AG08396 (cell line): ENCODE results near the gene PAX4.
"Not testable (repeated sequence)": the region's sequence is repeated elsewhere in the genome, so short reads cannot be mapped to it uniquely, and the experiment has no call there.

Experiments used
- DNase-seq: peaks from one replicate; pipeline ENCODE4 v3.0.0; 2012; ENCODE audit warnings: low spot score, mixed read lengths

Gene PAX4

DNA sequence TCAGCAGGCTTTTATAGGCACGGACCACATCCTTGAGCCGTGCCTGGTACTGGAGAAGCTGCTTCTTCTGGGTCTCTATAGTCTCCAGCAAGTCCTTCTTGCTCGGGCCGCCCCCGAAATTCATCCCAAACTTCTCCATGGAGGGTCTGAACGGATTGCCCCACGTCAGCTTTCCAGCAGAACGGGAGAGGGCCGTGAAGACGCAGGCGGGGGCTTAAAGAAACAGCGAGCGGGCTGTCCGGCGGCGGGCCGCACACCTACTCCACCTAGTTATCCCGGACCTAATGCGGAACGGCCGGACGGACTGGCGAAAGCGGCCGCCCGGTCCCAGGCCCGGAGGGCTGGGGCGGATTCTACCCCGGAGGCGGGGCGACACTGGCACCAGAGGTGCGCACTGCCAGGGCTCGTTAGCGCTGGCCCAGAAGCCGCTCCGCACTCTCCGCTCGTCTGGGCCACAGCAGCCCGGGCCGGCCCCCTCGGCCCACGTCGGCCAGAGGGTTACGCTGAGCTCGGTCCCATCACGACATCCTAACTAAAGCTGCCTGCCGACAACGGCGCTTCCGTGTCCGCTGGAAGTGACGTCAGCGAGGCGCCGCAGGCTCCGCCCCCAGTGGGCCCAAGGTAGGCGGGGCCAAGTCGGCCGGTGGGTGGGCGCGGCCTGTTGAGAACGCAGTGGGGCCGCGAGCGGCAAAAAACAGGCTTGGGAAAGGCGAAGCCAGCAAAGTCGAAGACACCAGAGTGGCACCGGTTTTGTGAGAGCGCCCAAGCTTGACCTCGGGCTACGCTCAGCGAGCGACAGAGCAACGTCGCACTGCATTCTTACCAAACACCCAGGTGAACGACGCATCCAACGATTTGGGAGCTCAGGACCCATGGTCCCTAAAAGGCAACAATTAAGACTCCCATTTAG, 32.6 kb downstream of the PAX4 start, which contains the start of gene GCC1:
TSS of gene GCC1 (minus strand) at position 553 of the 910 bp plus-strand sequence. CDS start at position 139, 414 bp downstream.
- peak; percentile 96 for DNase-seq

DNA sequence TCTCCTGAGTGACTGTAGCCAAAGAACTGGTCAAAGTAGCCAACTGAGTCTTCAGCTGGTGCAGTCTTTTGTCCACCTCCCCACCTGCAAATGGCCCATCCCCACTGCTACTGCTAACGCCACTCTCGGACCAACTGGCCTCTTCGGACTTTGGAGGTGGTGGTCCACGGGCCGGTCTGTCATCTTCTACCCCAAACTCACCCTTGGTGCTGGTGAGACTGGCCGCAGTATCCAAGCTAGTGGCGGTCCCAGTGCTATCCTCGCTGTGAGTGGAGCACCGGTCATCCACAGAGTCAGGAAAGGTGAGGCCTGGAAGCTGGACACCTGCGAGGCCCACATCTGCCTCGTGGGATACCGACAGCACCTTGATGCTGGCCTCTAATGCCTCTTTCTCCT, 33.3 kb downstream of the PAX4 start:
- no peak for DNase-seq

DNA sequence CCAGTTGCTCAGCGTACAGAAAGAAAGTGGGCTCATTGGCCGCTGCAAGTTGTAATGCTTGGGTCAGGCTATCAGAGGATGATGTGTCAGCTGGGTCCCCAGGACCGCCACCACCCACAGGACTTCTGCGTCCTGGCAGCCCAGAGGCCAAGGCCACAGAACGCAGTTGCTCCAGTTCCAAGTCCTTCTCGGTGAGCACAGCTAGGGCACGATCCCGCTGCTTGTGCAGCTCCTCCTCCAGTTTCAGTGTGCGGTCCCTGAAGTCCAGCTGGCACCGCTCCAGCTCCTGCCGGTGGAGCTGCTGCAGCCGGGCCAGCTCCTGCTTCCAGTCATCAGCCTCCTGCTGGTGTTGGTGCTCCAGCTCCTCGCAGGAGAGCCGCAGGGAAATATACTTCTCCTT, 35.6 kb downstream of the PAX4 start:
- DNase-seq = no peak

DNA sequence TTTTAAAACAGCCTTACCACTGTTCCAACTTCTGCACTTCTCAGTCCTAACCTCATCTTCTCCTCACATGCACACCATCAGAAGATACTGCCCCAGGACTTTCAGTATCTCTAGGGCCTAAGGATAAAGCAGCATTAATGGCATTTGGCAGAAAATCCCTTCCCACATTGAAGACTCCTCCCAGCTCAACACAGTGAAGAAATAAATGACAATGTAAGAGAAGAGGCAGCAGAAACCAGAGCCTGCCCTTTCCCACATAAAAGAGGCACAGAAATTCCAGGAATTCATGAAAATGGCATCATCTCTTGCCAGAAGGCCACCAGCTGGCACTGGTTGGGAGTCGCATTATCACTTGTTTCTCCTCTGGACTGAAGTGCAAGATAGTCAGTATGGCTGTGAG, 36.2 kb downstream of the PAX4 start:
- DNase-seq = no peak

DNA sequence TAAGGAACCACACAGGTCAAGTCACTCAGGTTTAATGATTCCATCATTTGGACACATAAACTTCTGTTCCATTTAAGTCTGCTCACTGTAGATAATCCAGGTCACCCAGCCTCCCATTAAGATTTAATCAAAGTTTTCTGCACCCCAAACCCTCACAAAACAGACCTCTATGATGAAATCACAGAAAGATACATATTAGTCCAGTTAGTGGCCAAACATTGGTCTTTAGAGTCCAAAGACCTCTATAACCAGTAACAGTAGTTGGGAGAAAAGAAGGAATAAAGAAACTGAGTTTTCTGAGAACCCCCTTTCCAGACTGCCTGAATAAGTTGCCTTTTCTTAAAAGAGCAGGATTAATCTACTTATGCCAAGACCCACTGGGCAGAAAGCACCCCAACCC, 37.3 kb downstream of the PAX4 start:
- no peak for DNase-seq

DNA sequence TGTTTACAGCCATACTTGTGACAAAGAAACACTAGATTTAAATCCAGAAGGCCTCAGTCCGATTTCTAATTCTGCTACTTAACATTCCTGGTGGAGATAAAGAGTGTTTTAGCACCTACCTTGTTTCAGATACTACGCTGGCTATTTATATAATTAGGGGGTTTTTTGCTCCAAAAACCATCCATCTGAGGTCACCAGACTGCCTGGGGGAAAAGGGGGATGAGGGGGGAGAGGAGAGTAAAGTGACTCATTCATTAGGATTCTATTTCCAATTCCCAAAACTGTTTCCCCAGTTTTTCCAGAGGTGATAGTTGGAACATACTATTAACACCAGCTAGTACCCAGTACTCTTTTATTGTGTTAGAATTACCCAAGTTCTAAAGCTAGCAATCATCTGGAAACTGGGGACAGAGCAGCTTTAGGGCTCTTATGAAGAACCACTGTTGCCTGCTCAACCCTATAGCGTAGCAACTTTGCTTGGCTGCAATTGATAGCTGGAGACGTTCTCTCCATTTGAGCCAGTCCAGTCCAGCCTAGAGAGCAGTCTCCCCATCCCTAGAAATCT, 39.1 kb downstream of the PAX4 start:
- no peak for DNase-seq

DNA sequence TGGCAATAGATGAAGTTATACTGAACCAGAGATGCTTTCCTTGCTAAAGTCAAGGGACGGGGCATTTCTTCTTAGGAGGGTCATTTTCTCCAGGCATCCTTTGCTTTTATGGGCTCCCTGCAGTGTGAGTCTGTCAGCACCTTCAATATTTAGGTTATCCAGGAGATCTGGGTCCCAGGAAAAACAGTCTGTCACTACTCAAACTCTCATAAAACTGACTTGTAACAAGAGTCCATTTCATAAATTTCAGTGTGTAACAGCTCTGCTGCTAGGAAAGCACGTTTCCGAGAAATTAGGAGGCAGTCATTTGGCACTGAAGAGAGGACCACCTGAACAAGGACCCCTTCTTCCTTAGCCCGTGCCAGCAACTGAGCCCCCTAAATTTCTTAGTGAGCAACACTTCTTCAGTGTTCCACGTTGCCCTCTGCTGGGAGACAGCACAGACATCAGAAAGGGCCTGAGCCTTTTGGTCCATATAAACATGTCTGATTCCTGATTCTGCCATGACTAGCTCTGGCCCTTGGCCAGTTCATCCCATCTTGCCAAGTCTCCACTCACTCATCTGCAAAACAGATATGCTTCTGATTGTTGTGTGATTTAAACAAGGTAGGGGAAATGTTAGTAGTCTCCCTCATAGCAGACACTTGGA, 39.8 kb downstream of the PAX4 start:
- peak; percentile 57 for DNase-seq

DNA sequence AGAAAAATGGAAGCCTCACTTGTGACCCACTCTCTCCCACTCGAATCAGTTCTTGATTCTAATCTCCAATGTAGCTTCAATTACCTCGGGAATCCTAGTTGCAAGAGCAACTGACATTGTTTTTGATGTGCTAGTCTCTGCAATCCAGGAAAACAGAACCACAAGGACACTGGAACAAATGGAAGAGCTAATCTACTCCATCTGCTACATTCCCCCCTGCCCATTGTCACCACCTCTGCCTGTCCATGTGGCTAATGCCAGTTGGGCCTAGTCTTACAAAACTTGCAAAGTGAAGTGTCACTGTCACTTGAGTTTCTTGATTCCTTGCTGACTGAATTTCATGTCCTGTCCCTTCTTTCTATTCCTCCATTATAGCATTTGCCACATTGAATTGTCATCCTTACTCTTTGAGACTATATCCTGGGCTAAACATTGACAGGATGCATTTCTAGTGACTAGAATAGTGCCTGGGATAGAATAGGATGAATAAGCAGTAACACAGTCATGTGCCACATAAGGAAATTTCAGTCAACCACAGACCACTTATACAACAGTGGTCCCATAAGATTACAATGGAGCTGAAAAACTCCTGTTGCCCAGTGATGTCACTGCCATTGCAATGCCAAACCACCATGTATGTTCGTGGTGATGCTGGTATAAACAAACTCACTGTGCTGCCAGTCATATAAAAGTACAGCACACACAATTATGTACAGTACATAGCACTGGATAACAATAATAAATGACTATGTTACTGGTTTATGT, 46.0 kb downstream of the PAX4 start:
- no peak for DNase-seq

DNA sequence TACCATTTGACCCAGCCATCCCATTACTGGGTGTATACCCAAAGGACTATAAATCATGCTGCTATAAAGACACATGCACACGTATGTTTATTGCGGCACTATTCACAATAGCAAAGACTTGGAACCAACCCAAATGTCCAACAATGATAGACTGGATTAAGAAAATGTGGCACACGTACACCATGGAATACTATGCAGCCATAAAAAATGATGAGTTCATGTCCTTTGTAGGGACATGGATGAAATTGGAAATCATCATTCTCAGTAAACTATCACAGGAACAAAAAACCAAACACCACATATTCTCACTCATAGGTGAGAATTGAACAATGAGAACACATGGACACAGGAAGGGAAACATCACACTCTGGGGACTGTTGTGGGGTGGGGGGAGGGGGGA, 49.9 kb downstream of the PAX4 start:
- DNase-seq = not testable (repeated sequence)

DNA sequence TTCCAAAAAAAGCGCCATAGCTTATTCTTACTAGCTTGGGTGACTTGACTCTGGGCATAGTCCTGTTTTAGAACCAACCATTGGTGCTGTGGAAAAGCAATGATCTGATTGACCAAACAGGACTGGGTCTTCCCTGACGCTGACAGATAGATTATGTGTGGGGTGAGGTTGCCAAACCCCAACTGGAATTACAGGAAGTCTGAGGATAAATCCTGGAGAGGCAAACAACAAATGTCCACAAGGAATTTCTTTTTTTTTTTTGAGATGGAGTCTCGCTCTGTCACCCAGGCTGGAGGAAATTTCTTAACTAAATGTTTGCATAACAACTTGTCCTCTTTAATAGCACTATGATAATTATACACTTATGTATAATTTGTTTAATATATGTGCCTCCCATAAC, 51.7 kb downstream of the PAX4 start:
- no peak for DNase-seq
